ENCODE results near the gene OPN1MW2.
"Not testable (repeated sequence)": the region's sequence is repeated elsewhere in the genome, so short reads cannot be mapped to it uniquely, and the experiment has no call there.

GRCh38 chrX:154211057-154211456, 8.5 kb upstream of the OPN1MW2 start:
- not testable (repeated sequence) for TF ChIP-seq POLR2AphosphoS5 (IDR thresholded peaks at IDR 0.05; ENCODE audit: low read depth, low read length); POLR2A (IDR thresholded peaks at IDR 0.05; ENCODE audit: low read depth, low read length); TAF1 (IDR thresholded peaks at IDR 0.05; ENCODE audit: low read depth, low read length); PAX5 (IDR thresholded peaks at IDR 0.05; ENCODE audit: insufficient read depth, low read length, severe bottlenecking); POU2F2 (IDR thresholded peaks at IDR 0.05; ENCODE audit: low read depth, low read length)
